ENCODE data around the gene PRKCQ.

The PRKCQ gene

GRCh38 chr10:6407034-6407721, 172.9 kb downstream of the PRKCQ start:
- FAIRE-seq: no peak
- TF ChIP-seq POLR2A (IDR thresholded peaks at IDR 0.05; ENCODE audit: low read depth, low read length): no peak

GRCh38 chr10:6406220-6407033, 173.6 kb downstream of the PRKCQ start:
- FAIRE-seq: no peak
- no peak for TF ChIP-seq POLR2A (IDR thresholded peaks at IDR 0.05; ENCODE audit: low read depth, low read length)
- peak; percentile 17 for DNase-seq (ENCODE audit: insufficient read length, low spot score)

More at GRCh38 chr10:6407034-6407721, 172.9 kb downstream of the PRKCQ start:
- no peak for DNase-seq (ENCODE audit: insufficient read length, low spot score)

GRCh38 chr10:6405713-6406112, 174.4 kb downstream of the PRKCQ start:
- no peak for TF ChIP-seq POLR2A (IDR thresholded peaks at IDR 0.05; ENCODE audit: low read depth, low read length)
- FAIRE-seq (no peak), DNase-seq (ENCODE audit: insufficient read length, low spot score) (no peak)

GRCh38 chr10:6404127-6405072, 175.7 kb downstream of the PRKCQ start:
- TF ChIP-seq POLR2A (IDR thresholded peaks at IDR 0.05; ENCODE audit: low read depth, low read length): no peak
- DNase-seq (ENCODE audit: insufficient read length, low spot score) (no peak), FAIRE-seq (no peak)

DNA sequence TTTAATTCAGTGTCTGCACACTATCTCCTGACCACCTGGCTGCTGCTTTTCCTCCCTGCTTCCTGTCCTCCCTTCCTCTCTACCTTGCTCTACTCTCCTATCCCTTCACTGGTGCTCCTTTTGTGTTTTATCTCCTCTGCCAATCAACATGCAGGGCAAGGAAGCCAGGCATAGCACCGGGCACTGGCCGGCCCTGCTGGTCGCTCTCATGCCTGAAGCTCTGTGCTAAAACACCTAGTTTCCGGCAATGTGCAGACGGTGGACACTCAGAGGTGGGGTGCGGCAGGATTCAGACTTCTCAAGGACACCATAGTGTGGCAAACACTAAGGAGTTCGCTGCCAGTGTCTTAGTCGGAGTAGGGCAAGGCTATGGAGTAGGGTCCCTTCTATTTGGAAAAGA, 177.1 kb downstream of the PRKCQ start:
- FAIRE-seq (no peak), DNase-seq (ENCODE audit: insufficient read length, low spot score) (no peak)
- no peak for TF ChIP-seq POLR2A (IDR thresholded peaks at IDR 0.05; ENCODE audit: low read depth, low read length)

- DNase-seq (ENCODE audit: insufficient read length, low spot score) (no peak), FAIRE-seq (no peak)
- no peak for TF ChIP-seq POLR2A (IDR thresholded peaks at IDR 0.05; ENCODE audit: low read depth, low read length)
Observed at GRCh38 chr10:6402349-6402709, 177.7 kb downstream of the PRKCQ start.

DNA sequence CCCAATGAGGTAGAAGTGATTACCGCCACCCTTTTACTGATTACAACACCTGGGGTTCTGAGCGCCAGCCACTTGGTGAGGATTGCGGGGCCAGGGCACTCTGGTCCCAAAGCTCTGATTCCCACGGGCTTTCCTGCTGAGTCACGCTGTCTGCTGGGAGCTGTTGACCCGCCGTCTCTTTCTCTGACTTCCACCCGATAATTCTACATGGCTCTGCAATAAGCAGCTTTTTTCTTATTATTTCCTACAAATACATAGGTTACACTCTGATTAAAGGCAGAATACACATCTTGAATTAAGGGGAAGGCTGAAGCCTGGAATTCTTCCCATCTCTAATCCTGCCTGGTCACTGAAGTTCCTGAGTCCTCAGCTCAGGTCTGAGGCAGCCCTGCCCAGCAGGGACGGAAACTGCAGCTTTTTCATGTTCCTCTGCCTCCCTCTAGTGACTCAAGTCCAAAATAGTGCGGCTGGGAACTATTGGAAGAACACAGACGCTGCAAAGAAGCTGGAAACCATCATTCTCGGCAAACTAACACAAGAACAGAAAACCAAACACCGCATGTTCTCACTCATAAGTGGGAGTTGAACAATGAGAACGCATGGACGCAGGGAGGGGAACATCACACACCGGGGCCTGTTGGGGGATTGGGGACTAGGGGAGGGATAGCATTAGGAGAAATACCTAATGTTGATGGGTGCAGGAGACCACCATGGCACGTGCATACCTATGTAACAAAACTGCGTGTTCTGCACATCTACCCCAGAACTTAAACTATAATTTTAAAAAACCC, 178.3 kb downstream of the PRKCQ start:
- FAIRE-seq (no peak), DNase-seq (ENCODE audit: insufficient read length, low spot score) (peak; percentile 58)
- no peak for TF ChIP-seq POLR2A (IDR thresholded peaks at IDR 0.05; ENCODE audit: low read depth, low read length)

DNA sequence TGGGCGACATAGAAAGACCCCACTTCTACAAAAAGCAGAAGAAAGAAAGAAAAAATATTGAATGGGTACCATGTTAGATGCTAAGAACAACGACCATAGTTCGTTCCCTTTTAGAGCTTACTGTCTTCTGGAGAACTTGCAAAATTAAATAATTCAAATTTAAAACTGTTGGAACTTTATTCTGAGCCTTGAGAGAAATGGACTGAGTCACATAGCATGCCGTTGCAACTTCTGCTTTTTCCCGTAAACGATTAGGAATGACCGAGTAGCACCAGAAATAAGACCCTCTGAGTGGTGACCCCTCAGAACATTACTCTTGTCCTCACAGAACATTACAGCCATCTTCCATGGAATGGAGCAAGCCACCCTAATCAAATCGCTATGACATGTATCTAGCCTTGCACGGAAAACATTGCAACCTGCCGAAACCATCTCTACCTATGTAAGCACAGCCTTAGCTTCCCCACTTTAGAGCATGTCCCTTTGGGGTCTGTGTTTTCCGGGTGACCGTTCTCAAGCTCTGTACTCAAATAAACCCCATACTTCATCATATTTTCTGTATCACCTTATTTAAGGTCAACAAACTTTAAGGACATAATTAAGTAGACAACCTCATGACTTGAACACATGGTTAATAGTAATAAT, 179.1 kb downstream of the PRKCQ start:
- FAIRE-seq: no peak

GRCh38 chr10:6400331-6400730, 179.7 kb downstream of the PRKCQ start:
- TF ChIP-seq POLR2A (IDR thresholded peaks at IDR 0.05; ENCODE audit: low read depth, low read length): no peak
- no peak for DNase-seq (ENCODE audit: insufficient read length, low spot score)
- FAIRE-seq: no peak

More for the DNA sequence above, 179.1 kb downstream of the PRKCQ start:
- no peak for DNase-seq (ENCODE audit: insufficient read length, low spot score)
- TF ChIP-seq POLR2A (IDR thresholded peaks at IDR 0.05; ENCODE audit: low read depth, low read length): no peak

GRCh38 chr10:6399879-6400278, 180.2 kb downstream of the PRKCQ start:
- TF ChIP-seq POLR2A (IDR thresholded peaks at IDR 0.05; ENCODE audit: low read depth, low read length): no peak
- DNase-seq (ENCODE audit: insufficient read length, low spot score) (no peak), FAIRE-seq (no peak)

GRCh38 chr10:6399231-6399741, 180.8 kb downstream of the PRKCQ start:
- no peak for FAIRE-seq
- DNase-seq (ENCODE audit: insufficient read length, low spot score): no peak
- no peak for TF ChIP-seq POLR2A (IDR thresholded peaks at IDR 0.05; ENCODE audit: low read depth, low read length)

- FAIRE-seq: no peak
- TF ChIP-seq POLR2A (IDR thresholded peaks at IDR 0.05; ENCODE audit: low read depth, low read length): no peak
- no peak for DNase-seq (ENCODE audit: insufficient read length, low spot score)
Observed at GRCh38 chr10:6398399-6398798, 181.7 kb downstream of the PRKCQ start.

Measured in H54 (cell line).